Thoracic aorta (tissue), 2 donors: ENCODE measurements around the gene SP2. TPM values are rescaled to one million over a fixed set of nuclear protein-coding genes. Genes with fewer than 3 reads are reported as not detected.

Source experiments
- ATAC-seq: fragments of 150-250 bp; one replicate; pipeline ENCODE4 v1.8.0; 2017; ENCODE audit warnings: low read depth; ENCODE audit not compliant: insufficient number of reproducible peaks, low FRiP score
- DNase-seq: peaks from one replicate; pipeline ENCODE4 v3.0.0-alpha.2; 2020; ENCODE audit warnings: low spot score
- H3K27ac ChIP-seq, 2 donors: fragments of 200-600 bp; sonication (generic); 1 replicate in 1 of 2; 2 replicates in 1 of 2; pipeline ENCODE4 v1.5.1; 2016; ENCODE audit warnings: mild to moderate bottlenecking in 2 of 2, moderate library complexity in 2 of 2
- H3K27me3 ChIP-seq: fragments of 200-600 bp; sonication (generic); replicated peaks from 2 replicates; pipeline ENCODE4 v1.6.0; 2016; ENCODE audit warnings: mild to moderate bottlenecking; ENCODE audit not compliant: insufficient read depth
- H3K36me3 ChIP-seq: fragments of 200-600 bp; sonication (generic); one replicate; pipeline ENCODE4 v1.5.1; 2016
- H3K4me1 ChIP-seq, 2 donors: fragments of 200-600 bp; sonication (generic); 1 replicate in 1 of 2; 2 replicates in 1 of 2; pipeline versions ENCODE4 v1.5.1 to v1.6.0; 2016; ENCODE audit warnings: low read depth in 2 of 2, mild to moderate bottlenecking in 1 of 2; ENCODE audit not compliant: control insufficient read depth in 1 of 2
- H3K4me3 ChIP-seq: fragments of 200-600 bp; sonication (generic); 2 replicates; pipeline ENCODE4 v1.5.1; 2016; ENCODE audit warnings: mild to moderate bottlenecking
- H3K9me3 ChIP-seq: fragments of 200-600 bp; sonication (generic); 2 replicates; pipeline ENCODE4 v1.5.1; 2016
- CTCF ChIP-seq: fragments of 200-600 bp; sonication (generic); IDR thresholded peaks from one replicate; pipeline ENCODE4 v1.5.1; 2019; ENCODE audit warnings: antibody characterized with exemption
- total RNA-seq, 2 donors: library from RNA; depleted of rRNA; stranded (reverse); fragments of >200 nt; gene quantifications; one replicate each; pipeline versions ENCODE4 v1.1.0 to v1.2.3, GENCODE V29; 2016

SP2 gene
- total RNA-seq, 2 donors from 2014 or later, result 6.4 to 10.9 TPM

DNA sequence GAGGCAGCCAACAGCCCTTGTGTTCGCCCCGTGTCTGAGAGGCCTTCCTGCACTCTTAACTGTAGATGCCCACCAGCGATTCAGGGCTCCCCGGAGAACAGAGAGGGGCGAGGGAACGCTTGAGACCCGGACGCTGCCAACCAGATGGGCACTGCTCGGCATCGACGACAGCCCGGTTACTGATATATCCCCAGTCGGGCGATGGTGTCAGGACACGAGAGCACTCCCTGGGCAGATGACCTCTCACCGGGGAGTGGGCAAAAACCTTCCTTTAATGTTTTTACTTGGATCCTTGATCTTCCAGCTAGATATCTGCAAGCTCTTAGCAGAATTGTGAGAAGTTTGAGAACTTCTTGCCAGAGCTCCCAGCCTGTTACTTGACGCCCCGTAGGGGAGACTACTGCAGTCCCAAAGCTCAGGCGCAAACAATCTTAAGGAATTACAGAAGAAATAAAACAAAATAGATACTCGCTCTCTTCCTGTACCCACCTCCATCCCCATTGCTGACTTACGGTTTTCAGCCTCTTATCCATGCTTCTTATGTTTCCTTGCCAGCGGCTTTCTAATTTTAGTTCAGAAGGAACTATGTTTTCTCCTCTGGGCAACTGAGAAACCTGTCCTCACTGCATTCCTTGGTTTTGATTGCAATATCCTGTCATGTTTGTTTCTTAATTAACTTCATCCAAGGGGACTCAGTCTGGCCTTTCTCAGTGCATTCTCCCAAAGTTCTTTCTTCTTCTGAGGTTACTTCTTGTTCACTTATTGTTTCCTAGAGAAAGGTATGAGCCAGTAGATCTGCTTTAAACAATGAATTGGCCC, 845 bp downstream of the SP2 start:
- Histone ChIP-seq H3K9me3 (no peaks in the 10 kb centered on the region), H3K4me1 (peaks cover 31 to 58% of the 10 kb centered on the region in 2 donors), H3K27me3 (no peaks in the 10 kb centered on the region), H3K36me3 (no peaks in the 10 kb centered on the region), H3K4me3 (peak overlapping the region; percentile 87), H3K27ac (peak overlapping the region; percentile 97)
- DNase-seq (no peak), ATAC-seq (no peak)
- TF ChIP-seq CTCF, result no peak

DNA sequence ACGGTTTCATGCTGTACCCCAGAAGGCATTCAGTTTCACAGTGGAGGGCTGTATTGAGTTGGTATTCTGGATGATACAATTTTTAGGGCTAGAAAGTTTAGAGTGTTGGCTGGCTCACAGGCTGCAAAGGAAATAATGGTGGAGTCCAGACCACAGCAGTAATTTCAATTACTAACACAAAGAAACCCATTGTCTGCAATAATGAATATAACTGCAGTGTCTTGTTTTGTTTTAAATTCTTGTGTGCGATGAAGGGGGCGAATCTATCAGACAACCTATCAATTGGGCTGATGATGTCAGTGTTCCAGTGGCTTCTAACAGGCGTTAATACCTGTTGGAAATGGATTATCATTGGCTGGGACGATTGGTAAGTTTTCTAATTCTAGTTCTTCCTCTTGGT, 1.5 kb downstream of the SP2 start:
- H3K36me3 ChIP-seq, result no peaks in the 10 kb centered on the region
- peak overlapping the region; percentile 87 for H3K4me3 ChIP-seq
- ATAC-seq (no peak), DNase-seq (no peak)
- no peak for TF ChIP-seq CTCF
- no peaks in the 10 kb centered on the region for H3K9me3 ChIP-seq
- peak overlapping the region; percentile 97 for H3K27ac ChIP-seq
- peaks cover 31 to 63% of the 10 kb centered on the region in 2 donors for H3K4me1 ChIP-seq
- H3K27me3 ChIP-seq, result no peaks in the 10 kb centered on the region

DNA sequence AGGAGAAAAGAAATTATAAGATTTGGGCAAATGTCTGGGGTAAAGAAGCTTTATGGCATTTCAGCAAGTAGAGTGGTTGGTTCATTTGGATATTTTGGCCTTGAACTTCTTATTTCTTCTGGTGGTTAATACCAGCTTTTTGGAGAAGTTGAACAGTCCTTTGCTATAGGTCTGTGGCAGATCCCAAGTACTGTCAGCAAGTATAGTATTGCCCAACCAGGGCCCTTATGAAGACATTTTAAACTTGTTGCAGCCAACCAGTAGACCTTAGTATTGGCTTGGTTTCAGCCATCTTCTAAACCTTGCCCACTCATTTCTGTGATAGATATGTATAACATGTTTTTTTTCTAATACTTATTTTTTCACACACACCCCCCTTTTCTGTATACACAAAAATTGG, 2.2 kb downstream of the SP2 start:
- DNase-seq (no peak), ATAC-seq (no peak)
- Histone ChIP-seq H3K36me3 (no peaks in the 10 kb centered on the region), H3K27ac (peak overlapping the region; percentile 97), H3K4me1 (peaks cover 31 to 68% of the 10 kb centered on the region in 2 donors), H3K27me3 (no peaks in the 10 kb centered on the region), H3K4me3 (no peak overlapping the region), H3K9me3 (no peaks in the 10 kb centered on the region)
- no peak for TF ChIP-seq CTCF

DNA sequence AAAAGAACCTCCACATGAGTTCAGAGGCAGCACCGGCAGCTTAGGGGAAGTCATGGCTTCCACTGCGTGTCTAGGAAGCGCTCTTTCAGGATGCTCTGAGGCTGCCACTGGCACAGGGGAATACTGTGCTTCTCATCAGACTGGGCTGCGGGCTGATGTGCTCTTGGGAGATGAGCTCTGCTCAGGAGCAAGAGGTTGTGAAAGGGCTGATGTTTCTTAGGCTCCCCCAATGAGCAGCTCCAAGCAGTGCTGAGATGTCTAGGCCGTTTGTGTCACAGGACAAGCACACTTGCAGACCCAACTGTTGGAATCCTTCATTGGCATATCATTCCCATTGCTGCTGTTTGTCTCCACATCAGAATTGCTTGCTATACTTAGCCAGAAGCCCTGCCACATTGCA, 3.6 kb downstream of the SP2 start:
- no peaks in the 10 kb centered on the region for H3K9me3 ChIP-seq
- no peak overlapping the region for H3K4me3 ChIP-seq
- H3K27me3 ChIP-seq, result no peaks in the 10 kb centered on the region
- peaks cover 34 to 79% of the 10 kb centered on the region in 2 donors for H3K4me1 ChIP-seq
- TF ChIP-seq CTCF, result no peak
- DNase-seq (no peak), ATAC-seq (no peak)
- H3K36me3 ChIP-seq, result no peaks in the 10 kb centered on the region
- H3K27ac ChIP-seq, result peak overlapping the region; percentile 29 to 74

GRCh38 chr17:47901423-47901822, 5.4 kb downstream of the SP2 start:
- Histone ChIP-seq H3K36me3 (no peaks in the 10 kb centered on the region), H3K9me3 (no peaks in the 10 kb centered on the region), H3K4me1 (peaks cover 47 to 92% of the 10 kb centered on the region in 2 donors), H3K27me3 (no peaks in the 10 kb centered on the region), H3K27ac (peak overlapping the region; percentile 50 to 74), H3K4me3 (no peak overlapping the region)
- ATAC-seq (no peak), DNase-seq (no peak)
- no peak for TF ChIP-seq CTCF
